Erythroblast (primary cell): ENCODE results near the gene CORO2A.

Source experiments
- GATA1 ChIP-seq: IDR thresholded peaks from 2 replicates; pipeline ENCODE4 v1.6.1; 2011; ENCODE audit warnings: low read depth, mild to moderate bottlenecking, control low read depth, low read length, moderate library complexity
- POLR2A ChIP-seq: IDR thresholded peaks from 2 replicates; pipeline ENCODE4 v1.6.1; 2011; ENCODE audit warnings: mild to moderate bottlenecking, low read length

- no peak for TF ChIP-seq POLR2A
- TF ChIP-seq GATA1 = no peak
Observed at GRCh38 chr9:98109052-98109451, 83.4 kb downstream of the CORO2A start.
